Kidney capillary endothelial cell (primary cell): ENCODE measurements around the gene ADGRL4.
A peak's percentile ranks its signal among the peaks of the same experiment; 100 is the strongest.
"Not testable (repeated sequence)": the region's sequence is repeated elsewhere in the genome, so short reads cannot be mapped to it uniquely, and the experiment has no call there.

Experiments
- DNase-seq: peaks from one replicate; pipeline ENCODE4 v3.0.0-alpha.2; 2018; ENCODE audit warnings: low spot score

ADGRL4 gene

DNA sequence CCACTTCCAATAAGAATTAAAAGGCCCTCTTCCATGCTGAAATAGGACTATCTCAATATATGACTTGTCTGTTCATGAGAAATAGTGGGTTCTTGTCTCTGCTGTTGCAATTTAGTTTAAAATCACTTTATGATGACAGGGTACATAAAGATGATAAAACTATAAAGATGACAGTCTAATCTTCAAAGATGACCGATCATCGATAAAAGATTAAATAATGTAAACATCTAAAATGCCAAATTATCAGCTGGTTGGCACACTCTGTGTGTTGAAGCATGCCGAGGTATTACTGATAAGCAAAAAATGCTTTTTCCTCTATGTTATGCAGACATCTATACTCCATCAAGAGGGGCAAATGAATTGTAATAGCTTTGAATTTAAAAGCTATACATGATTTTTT, 89.5 kb downstream of the ADGRL4 start:
- no peak for DNase-seq

GRCh38 chr1:78913950-78914349, 92.6 kb downstream of the ADGRL4 start:
- no peak for DNase-seq

- DNase-seq, result no peak
Observed at GRCh38 chr1:78911956-78912880, 94.3 kb downstream of the ADGRL4 start.

DNA sequence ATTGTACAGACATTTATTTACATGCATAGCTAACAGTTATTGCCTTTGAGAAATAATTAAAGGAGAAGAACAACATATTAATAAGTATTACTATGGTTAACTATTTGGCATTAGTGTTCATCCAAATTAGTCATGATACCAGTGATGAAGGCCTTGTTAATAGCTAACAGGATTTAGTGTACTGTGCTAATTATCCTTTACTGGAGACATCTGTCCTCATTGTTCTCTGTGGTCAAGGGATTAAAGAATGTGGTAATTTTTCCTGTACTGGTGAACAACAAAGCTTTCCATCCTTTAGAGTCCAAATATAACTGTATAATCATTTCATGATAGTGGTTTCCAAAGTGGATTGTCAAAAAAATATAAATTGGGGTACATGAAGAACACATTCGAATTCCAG, 103.9 kb downstream of the ADGRL4 start:
- DNase-seq, result no peak

- DNase-seq, result no peak
Observed at GRCh38 chr1:78894811-78895210, 111.7 kb downstream of the ADGRL4 start.

DNA sequence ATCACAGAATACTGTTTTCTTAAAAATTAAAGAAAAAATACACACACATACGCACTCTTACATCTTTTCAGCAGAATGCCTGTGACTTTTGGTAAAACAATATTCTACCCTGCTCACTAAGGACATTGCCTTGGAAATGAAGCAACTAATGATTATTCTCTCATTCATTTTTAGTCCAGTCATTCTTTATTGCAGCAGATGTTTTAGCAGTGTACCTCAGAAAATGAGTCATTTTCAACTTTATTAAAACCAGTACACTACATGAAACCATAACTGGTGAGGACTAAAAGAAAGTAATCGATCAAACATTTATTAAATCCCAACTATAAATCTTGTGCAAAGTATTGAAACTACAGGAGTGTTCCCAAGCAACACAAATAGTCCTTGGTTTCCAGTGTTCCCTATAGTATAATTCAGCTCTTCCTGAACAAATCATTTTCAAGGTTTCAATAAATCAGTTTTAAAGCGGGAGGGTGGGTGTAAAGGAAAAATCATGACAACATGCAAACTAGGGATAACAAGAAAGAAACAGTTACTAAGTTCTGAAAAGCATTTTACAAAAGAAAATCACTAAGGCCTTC, 114.2 kb downstream of the ADGRL4 start:
- no peak for DNase-seq

- no peak for DNase-seq
Observed at GRCh38 chr1:78887458-78887857, 119.1 kb downstream of the ADGRL4 start.

DNA sequence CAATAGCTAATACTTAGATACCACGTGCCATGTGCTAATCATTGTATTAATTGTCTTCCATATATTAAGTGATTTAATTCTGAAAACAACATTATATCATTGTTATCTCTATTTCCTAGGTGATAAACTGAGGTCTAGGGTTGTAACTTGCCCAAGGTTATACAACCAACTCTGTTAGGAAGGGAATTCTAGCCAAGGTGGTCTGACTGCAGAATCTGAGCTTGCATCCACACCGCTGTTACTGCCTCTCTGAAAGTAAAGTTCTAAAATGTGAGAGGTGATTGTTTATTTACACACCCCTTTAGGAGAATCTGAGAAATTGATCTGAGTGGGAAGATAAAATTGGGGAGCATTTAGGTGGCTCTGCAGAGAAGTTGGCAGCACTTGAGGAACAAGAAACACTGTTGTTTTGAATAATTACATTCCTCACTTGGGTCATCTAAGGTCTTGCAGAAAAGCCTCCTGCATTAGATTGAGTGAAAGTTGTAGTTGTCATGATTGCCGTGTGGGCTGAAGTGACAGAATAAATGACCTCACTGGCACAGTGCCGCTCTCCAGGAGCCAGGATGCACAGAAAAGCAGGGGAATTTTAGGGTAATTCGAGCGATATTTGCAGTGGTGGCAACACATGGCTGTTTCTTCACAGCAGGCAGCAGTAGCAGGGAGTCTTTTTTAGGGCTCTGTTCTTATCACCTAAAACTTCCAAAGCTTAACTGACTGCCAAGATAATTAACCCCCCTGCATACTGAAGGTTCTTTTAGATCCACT, 121.7 kb downstream of the ADGRL4 start:
- no peak for DNase-seq

DNA sequence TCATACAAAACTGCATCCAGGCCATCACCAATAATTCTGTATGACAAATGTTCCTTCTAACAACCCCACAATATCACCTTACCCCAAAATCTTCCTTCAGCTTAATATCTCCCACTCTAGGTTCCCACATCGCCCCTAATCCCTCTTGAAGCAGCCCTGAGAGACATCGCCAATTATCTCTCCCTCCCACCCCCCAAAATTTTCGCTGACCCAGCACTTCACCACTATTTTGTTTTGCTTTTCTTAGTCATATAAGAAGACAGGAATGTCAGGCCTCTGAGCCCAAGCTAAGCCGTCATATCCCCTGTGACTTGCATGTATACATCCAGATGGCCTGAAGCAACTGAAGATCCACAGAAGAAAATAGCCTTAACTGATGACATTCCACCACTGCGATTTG, 126.3 kb downstream of the ADGRL4 start:
- no peak for DNase-seq

GRCh38 chr1:78875986-78876385, 130.5 kb downstream of the ADGRL4 start:
- DNase-seq, result not testable (repeated sequence)

DNA sequence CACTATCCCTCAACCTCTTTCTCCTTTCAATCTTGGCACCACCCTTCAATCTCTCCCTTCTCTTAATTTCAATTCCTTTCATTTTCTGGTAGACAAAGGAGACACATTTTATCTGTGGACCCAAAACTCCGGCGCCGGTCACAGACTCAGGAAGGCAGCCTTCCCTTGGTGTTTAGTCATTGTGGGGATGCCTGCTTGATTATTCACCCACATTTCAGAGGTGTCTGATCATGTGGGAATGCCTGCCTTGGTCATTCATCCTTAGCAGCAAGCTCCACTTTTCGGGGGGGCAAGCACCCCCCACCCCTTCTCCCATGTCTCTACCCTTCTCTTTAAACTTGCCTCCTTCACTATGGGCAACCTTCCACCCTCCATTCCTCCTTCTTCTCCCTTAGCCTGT, 133.7 kb downstream of the ADGRL4 start:
- peak; percentile 30 for DNase-seq

GRCh38 chr1:78871249-78871648, 135.3 kb downstream of the ADGRL4 start:
- DNase-seq, result no peak

GRCh38 chr1:78869136-78869535, 137.4 kb downstream of the ADGRL4 start:
- DNase-seq, result no peak

DNA sequence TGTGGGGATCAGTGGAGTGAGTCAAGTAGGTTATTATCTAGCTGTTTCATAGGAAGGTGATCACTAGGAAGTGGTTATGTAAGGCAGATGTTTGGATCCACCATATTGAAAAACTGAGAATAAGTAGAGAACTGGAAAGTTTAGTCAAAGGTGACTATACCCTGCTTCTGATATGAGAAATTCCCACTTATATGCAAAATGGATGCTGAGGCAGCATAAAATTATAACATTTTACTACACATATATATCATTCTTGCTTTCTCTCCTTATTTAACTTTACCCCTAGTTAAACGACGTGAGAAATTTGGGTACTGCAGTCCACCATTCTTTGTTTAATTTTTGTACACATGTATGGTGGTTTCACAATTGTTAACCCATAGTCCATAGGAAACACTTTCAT, 142.4 kb downstream of the ADGRL4 start:
- DNase-seq, result no peak

GRCh38 chr1:78856096-78856495, 150.4 kb downstream of the ADGRL4 start:
- DNase-seq, result no peak

- DNase-seq, result no peak
Observed at GRCh38 chr1:78855258-78855657, 151.3 kb downstream of the ADGRL4 start.

- DNase-seq, result no peak
Observed at GRCh38 chr1:78854556-78854955, 152.0 kb downstream of the ADGRL4 start.

GRCh38 chr1:78843546-78843945, 163.0 kb downstream of the ADGRL4 start:
- DNase-seq, result no peak

- DNase-seq, result no peak
Observed at GRCh38 chr1:78843111-78843510, 163.4 kb downstream of the ADGRL4 start.

DNA sequence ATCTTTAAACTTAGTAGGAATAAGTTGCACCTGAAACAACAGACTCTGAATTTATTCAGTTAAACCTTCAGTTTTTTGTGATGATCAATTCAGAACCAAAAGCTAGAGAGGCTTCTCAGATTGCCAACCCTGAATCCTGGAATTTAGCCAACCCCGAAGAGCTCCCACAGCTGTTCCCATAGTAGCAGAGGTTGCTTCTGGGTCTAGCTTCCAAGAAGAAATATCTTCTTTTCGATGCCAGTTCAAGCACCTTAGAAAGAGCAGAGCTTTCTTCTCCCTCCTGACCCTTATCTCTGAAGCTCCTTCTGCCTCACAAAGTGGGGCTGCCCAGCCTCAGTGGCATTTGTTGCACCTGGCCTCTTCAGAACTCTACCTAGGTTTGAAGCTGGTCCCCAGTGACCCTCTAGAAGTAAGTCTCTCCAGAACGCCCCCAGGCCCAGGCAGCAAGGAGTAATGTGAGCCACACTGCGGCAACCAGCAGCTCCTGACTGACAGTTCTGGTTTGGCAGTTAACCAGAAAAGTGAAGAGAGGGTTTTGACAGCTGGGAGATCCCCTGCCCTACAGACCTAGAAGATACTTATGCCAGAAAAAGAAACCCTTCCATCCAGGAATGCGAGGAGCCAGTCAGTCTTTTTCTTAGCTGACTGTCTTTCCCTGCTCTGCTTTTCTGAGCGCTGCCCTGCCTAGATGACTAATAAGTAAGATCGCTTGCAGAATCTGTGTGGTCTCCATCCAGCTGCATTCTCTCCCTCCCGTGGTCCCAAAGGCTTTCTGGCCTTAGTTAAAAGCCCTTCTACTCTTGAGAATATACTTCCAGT, 165.9 kb downstream of the ADGRL4 start:
- DNase-seq, result peak; percentile 9
